Measurements from ENCODE around the gene ERBB4. TPM values are rescaled to one million over a fixed set of nuclear protein-coding genes. Genes with fewer than 3 reads are reported as not detected.
A peak's percentile ranks its signal among the peaks of the same experiment; 100 is the strongest.

ERBB4 gene
- total and polyA plus RNA-seq, 10 of the 15 experiments (the other 5 are each of a cell fraction or from before 2014, with no cell fraction given) = under 0.01 to 0.23 (median 0.01) TPM; not detected in 4

DNA sequence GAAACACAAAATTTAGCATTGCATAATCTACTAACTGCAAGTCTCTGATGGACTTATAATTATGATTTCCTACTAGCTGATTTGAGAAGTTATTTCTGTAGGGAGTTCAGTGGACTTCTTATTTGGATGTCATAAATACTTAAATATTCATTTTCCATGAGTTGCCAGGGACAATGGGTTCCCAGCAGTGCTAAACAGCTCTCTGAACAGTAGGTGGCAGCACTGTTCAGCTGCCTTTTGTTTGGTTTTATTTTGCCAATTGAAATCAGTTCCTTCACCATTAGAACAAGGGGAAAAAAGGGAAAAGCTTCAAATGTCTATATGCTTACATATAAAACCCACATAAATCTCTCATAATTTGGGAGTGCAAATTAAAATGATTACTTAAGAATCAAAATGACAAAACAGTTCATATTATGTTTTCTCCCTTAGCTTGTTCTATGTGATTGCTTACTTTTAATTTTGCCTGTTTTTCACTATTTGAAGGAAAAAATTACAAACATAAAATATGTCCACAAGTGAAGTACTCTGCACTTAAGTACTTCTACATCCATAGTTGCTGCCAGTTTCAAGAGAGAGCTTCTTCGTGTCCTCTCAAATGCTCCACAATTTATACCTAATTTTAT, 1083.3 kb downstream of the ERBB4 start (continued):
- TF ChIP-seq, protein P1, sequence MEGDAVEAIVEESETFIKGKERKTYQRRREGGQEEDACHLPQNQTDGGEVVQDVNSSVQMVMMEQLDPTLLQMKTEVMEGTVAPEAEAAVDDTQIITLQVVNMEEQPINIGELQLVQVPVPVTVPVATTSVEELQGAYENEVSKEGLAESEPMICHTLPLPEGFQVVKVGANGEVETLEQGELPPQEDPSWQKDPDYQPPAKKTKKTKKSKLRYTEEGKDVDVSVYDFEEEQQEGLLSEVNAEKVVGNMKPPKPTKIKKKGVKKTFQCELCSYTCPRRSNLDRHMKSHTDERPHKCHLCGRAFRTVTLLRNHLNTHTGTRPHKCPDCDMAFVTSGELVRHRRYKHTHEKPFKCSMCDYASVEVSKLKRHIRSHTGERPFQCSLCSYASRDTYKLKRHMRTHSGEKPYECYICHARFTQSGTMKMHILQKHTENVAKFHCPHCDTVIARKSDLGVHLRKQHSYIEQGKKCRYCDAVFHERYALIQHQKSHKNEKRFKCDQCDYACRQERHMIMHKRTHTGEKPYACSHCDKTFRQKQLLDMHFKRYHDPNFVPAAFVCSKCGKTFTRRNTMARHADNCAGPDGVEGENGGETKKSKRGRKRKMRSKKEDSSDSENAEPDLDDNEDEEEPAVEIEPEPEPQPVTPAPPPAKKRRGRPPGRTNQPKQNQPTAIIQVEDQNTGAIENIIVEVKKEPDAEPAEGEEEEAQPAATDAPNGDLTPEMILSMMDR (IDR thresholded peaks at IDR 0.05 in 2 of 3, conservative IDR thresholded peaks at IDR 0.05 in 1 of 3; ENCODE audit: control insufficient read depth in 2 of 3, extremely low read depth in 1 of 3, insufficient read depth in 1 of 3, low read depth in 3 of 3, low read length in 3 of 3) = peak; percentile 79 to 94 (median 84)
- TF ChIP-seq EED (IDR thresholded peaks at IDR 0.05; ENCODE audit: low read depth) (no peak), HCFC1 (IDR thresholded peaks at IDR 0.05; ENCODE audit: low read length) (no peak), CHD1 (IDR thresholded peaks at IDR 0.05; ENCODE audit: low read depth, low read length) (no peak), SUZ12 (IDR thresholded peaks at IDR 0.05; ENCODE audit: unreplicated experiment) (no peak), NRF1 (conservative IDR thresholded peaks at IDR 0.05; ENCODE audit: low read depth, low read length) (no peak), TCF3 (IDR thresholded peaks at IDR 0.05; ENCODE audit: borderline replicate concordance, insufficient read depth, low read depth, low read length) (no peak), TCF7 (IDR thresholded peaks at IDR 0.05; ENCODE audit: borderline replicate concordance) (no peak)
- TF ChIP-seq, protein P2, sequence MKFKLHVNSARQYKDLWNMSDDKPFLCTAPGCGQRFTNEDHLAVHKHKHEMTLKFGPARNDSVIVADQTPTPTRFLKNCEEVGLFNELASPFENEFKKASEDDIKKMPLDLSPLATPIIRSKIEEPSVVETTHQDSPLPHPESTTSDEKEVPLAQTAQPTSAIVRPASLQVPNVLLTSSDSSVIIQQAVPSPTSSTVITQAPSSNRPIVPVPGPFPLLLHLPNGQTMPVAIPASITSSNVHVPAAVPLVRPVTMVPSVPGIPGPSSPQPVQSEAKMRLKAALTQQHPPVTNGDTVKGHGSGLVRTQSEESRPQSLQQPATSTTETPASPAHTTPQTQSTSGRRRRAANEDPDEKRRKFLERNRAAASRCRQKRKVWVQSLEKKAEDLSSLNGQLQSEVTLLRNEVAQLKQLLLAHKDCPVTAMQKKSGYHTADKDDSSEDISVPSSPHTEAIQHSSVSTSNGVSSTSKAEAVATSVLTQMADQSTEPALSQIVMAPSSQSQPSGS (IDR thresholded peaks at IDR 0.05; ENCODE audit: low read length) = no peak
- TF ChIP-seq, protein P3, sequence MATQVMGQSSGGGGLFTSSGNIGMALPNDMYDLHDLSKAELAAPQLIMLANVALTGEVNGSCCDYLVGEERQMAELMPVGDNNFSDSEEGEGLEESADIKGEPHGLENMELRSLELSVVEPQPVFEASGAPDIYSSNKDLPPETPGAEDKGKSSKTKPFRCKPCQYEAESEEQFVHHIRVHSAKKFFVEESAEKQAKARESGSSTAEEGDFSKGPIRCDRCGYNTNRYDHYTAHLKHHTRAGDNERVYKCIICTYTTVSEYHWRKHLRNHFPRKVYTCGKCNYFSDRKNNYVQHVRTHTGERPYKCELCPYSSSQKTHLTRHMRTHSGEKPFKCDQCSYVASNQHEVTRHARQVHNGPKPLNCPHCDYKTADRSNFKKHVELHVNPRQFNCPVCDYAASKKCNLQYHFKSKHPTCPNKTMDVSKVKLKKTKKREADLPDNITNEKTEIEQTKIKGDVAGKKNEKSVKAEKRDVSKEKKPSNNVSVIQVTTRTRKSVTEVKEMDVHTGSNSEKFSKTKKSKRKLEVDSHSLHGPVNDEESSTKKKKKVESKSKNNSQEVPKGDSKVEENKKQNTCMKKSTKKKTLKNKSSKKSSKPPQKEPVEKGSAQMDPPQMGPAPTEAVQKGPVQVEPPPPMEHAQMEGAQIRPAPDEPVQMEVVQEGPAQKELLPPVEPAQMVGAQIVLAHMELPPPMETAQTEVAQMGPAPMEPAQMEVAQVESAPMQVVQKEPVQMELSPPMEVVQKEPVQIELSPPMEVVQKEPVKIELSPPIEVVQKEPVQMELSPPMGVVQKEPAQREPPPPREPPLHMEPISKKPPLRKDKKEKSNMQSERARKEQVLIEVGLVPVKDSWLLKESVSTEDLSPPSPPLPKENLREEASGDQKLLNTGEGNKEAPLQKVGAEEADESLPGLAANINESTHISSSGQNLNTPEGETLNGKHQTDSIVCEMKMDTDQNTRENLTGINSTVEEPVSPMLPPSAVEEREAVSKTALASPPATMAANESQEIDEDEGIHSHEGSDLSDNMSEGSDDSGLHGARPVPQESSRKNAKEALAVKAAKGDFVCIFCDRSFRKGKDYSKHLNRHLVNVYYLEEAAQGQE (IDR thresholded peaks at IDR 0.05; ENCODE audit: low read depth, low read length) = no peak
- TF ChIP-seq, protein P4, sequence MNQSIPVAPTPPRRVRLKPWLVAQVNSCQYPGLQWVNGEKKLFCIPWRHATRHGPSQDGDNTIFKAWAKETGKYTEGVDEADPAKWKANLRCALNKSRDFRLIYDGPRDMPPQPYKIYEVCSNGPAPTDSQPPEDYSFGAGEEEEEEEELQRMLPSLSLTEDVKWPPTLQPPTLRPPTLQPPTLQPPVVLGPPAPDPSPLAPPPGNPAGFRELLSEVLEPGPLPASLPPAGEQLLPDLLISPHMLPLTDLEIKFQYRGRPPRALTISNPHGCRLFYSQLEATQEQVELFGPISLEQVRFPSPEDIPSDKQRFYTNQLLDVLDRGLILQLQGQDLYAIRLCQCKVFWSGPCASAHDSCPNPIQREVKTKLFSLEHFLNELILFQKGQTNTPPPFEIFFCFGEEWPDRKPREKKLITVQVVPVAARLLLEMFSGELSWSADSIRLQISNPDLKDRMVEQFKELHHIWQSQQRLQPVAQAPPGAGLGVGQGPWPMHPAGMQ (IDR thresholded peaks at IDR 0.05; ENCODE audit: borderline replicate concordance) = no peak
